ENCODE measurements around the gene NHLRC3.

DNA sequence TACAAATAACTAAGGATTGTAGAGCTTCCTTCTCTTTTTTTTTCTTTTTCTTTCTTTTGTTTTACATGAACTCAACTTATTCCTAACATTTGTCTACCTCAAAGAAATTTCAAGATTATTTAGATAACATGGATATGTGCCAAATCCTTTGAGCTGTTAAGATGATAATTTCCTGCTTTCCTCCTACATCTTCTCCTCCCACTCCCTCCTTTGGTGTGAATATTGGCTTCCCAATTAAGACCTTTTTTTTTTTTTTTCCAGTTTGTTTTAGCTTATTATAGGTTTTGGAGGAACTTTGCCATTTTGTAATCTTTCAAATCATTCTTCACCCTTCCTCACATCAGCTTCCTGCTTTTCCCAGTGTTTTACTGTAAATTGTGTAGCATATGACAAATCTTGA lies 10.6 kb downstream of the NHLRC3 start:
- TF ChIP-seq SIN3A (IDR thresholded peaks at IDR 0.05; ENCODE audit: borderline replicate concordance, insufficient read depth, low read length) = no peak
- TF ChIP-seq, protein P1, sequence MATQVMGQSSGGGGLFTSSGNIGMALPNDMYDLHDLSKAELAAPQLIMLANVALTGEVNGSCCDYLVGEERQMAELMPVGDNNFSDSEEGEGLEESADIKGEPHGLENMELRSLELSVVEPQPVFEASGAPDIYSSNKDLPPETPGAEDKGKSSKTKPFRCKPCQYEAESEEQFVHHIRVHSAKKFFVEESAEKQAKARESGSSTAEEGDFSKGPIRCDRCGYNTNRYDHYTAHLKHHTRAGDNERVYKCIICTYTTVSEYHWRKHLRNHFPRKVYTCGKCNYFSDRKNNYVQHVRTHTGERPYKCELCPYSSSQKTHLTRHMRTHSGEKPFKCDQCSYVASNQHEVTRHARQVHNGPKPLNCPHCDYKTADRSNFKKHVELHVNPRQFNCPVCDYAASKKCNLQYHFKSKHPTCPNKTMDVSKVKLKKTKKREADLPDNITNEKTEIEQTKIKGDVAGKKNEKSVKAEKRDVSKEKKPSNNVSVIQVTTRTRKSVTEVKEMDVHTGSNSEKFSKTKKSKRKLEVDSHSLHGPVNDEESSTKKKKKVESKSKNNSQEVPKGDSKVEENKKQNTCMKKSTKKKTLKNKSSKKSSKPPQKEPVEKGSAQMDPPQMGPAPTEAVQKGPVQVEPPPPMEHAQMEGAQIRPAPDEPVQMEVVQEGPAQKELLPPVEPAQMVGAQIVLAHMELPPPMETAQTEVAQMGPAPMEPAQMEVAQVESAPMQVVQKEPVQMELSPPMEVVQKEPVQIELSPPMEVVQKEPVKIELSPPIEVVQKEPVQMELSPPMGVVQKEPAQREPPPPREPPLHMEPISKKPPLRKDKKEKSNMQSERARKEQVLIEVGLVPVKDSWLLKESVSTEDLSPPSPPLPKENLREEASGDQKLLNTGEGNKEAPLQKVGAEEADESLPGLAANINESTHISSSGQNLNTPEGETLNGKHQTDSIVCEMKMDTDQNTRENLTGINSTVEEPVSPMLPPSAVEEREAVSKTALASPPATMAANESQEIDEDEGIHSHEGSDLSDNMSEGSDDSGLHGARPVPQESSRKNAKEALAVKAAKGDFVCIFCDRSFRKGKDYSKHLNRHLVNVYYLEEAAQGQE (IDR thresholded peaks at IDR 0.05; ENCODE audit: insufficient read depth in 1 of 2, low read depth in 2 of 2, low read length in 2 of 2) = no peak
